Gastrocnemius medialis (tissue), 4 donors: Measurements from ENCODE around the gene RIN1.

ENCODE experiments used
- CTCF ChIP-seq, 5 experiments: fragments of 450-650 bp in 3 of 5; fragments of 200-600 bp in 2 of 5; sonication (generic) in 2 of 5; IDR thresholded peaks in 4 of 5; conservative IDR thresholded peaks in 1 of 5; 1 replicate in 4 of 5; 2 replicates in 1 of 5; pipeline ENCODE4 v1.5.1; 2016 to 2019; ENCODE audit warnings: antibody characterized with exemption in 5 of 5, mild to moderate bottlenecking in 3 of 5, moderate library complexity in 3 of 5
- POLR2A ChIP-seq, 2 donors: fragments of 450-650 bp; IDR thresholded peaks; one replicate each; pipeline ENCODE4 v1.6.1; 2017; ENCODE audit warnings: antibody characterized with exemption in 2 of 2, mild to moderate bottlenecking in 2 of 2, moderate library complexity in 2 of 2

- no peak for TF ChIP-seq CTCF (IDR thresholded peaks at IDR 0.05 in 4 of 5, conservative IDR thresholded peaks at IDR 0.05 in 1 of 5)
- TF ChIP-seq POLR2A (IDR thresholded peaks at IDR 0.05), result no peak
Measured at GRCh38 chr11:66360406-66361073, 24.3 kb upstream of the RIN1 start.
